K562 (cell line): ENCODE results near the gene VARS1. TPM values are rescaled to one million over a fixed set of nuclear protein-coding genes. Genes with fewer than 3 reads are reported as not detected.
A peak's percentile ranks its signal among the peaks of the same experiment; 100 is the strongest.

ENCODE experiments used
- ARHGAP35 ChIP-seq: fragments of 450-650 bp; IDR thresholded peaks from 2 replicates; pipeline ENCODE4 v1.6.1; 2018; ENCODE audit not compliant: partially characterized antibody
- CCAR2 ChIP-seq: fragments of 200-400 bp; formaldehyde crosslinking; IDR thresholded peaks from 2 replicates; pipeline ENCODE4 v1.6.1; 2017; ENCODE audit warnings: mild to moderate bottlenecking, low read depth, low read length
- CHCHD3 ChIP-seq: fragments of 250-450 bp; sonication (Bioruptor Pico); IDR thresholded peaks from 2 replicates; pipeline ENCODE4 v2.1.2; 2022; ENCODE audit warnings: mild to moderate bottlenecking
- DACH1 ChIP-seq: fragments of 450-650 bp; IDR thresholded peaks from 2 replicates; pipeline ENCODE4 v1.6.1; 2018; ENCODE audit not compliant: partially characterized antibody
- E2F4 ChIP-seq: sonication (generic); formaldehyde crosslinking; IDR thresholded peaks from 2 replicates; pipeline ENCODE4 v1.8.0; 2022; ENCODE audit warnings: mild to moderate bottlenecking, low read depth, missing genetic modification reagents
- HES1 ChIP-seq: fragments of 450-650 bp; IDR thresholded peaks from 2 replicates; pipeline ENCODE4 v1.6.1; 2016; ENCODE audit warnings: low read depth, mild to moderate bottlenecking, moderate library complexity
- KLF6 ChIP-seq: fragments of 250-450 bp; sonication (Bioruptor Pico); IDR thresholded peaks from 2 replicates; pipeline ENCODE4 v1.4.0; 2020; ENCODE audit warnings: mild to moderate bottlenecking, moderate library complexity, borderline replicate concordance
- LEF1 ChIP-seq: fragments of 450-650 bp; IDR thresholded peaks from 2 replicates; pipeline ENCODE4 v1.6.1; 2016; ENCODE audit warnings: mild to moderate bottlenecking
- MBD2 ChIP-seq: sonication (generic); IDR thresholded peaks from 2 replicates; pipeline ENCODE4 v1.6.1; 2016; ENCODE audit warnings: low read depth, borderline replicate concordance
- MLLT1 ChIP-seq, 2 experiments: fragments of 450-650 bp; IDR thresholded peaks; 2 replicates each; pipeline ENCODE4 v1.6.1; 2016
- PHF21A ChIP-seq: fragments of 450-650 bp; IDR thresholded peaks from 2 replicates; pipeline ENCODE4 v1.6.1; 2017; ENCODE audit warnings: low read depth, borderline replicate concordance
- POLR2AphosphoS5 ChIP-seq: IDR thresholded peaks from 2 replicates; pipeline ENCODE4 v1.6.1; 2011; ENCODE audit warnings: mild to moderate bottlenecking, low read depth, low read length, moderate library complexity; ENCODE audit not compliant: control insufficient read depth, insufficient read depth
- RBM22 ChIP-seq: fragments of 200-400 bp; formaldehyde crosslinking; IDR thresholded peaks from 2 replicates; pipeline ENCODE4 v1.6.1; 2018; ENCODE audit warnings: low read length, low read depth; ENCODE audit not compliant: poor library complexity, severe bottlenecking
- RBM34 ChIP-seq: fragments of 200-400 bp; formaldehyde crosslinking; IDR thresholded peaks from 2 replicates; pipeline ENCODE4 v1.6.1; 2018; ENCODE audit warnings: low read length, borderline replicate concordance; ENCODE audit not compliant: insufficient read depth
- RREB1 ChIP-seq: fragments of 250-450 bp; sonication (Bioruptor Pico); IDR thresholded peaks from 2 replicates; pipeline ENCODE4 v1.4.0; 2020
- SMC3 ChIP-seq: conservative IDR thresholded peaks from 2 replicates; pipeline ENCODE4 v1.6.1; 2011; ENCODE audit warnings: low read depth, low read length, improper control_type of control experiment; ENCODE audit not compliant: insufficient read depth
- SRF ChIP-seq, 2 experiments: fragments of 250-450, 450-650 bp in 1 of 2; sonication (Bioruptor Pico) in 1 of 2; sonication (generic) in 1 of 2; formaldehyde crosslinking; IDR thresholded peaks; 2 replicates each; pipeline versions ENCODE4 v1.5.0 to v1.5.1; 2020 to 2022; ENCODE audit warnings: mild to moderate bottlenecking in 1 of 2, missing genetic modification reagents in 1 of 2
- TAF1 ChIP-seq: IDR thresholded peaks from 2 replicates; pipeline ENCODE4 v1.6.1; 2011; ENCODE audit warnings: mild to moderate bottlenecking, low read length, moderate library complexity; ENCODE audit not compliant: insufficient read depth, control insufficient read depth, severe bottlenecking; ENCODE audit errors: extremely low read depth
- TAF7 ChIP-seq: fragments of 450-650 bp; IDR thresholded peaks from 2 replicates; pipeline ENCODE4 v1.6.1; 2016; ENCODE audit warnings: missing genetic modification characterization, missing compliant biosample characterization
- ZNF561 ChIP-seq: fragments of 450-650 bp; formaldehyde crosslinking; conservative IDR thresholded peaks from 2 replicates; pipeline ENCODE4 v1.4.0; 2020; ENCODE audit warnings: mild to moderate bottlenecking, moderate library complexity
- polyA plus RNA-seq, 8 experiments: library from polyadenylated mRNA; depleted of rRNA in 4 of 8; stranded (reverse) in 5 of 8; unstranded in 3 of 8; fragments of >200 nt; fragmentation: Nextera tagmentation in 2 of 8; fragmentation: Illumina TruSeq in 1 of 8; extraction: Ambion mirVana in 2 of 8; extraction: Trizol in 1 of 8; gene quantifications; 2 replicates each; pipeline versions ENCODE4 v1.2.1 to v1.2.3, GENCODE V29; 2011 to 2014; ENCODE audit warnings: inconsistent platforms in 1 of 8, missing spikeins in 1 of 8
- total RNA-seq, 7 experiments: library from RNA; depleted of rRNA in 6 of 7; stranded (reverse); fragments of >200 nt in 6 of 7; fragmentation: Illumina TruSeq in 2 of 7; extraction: Trizol in 2 of 7; gene quantifications; 2 replicates each; pipeline versions ENCODE4 v1.2.1 to v1.2.3, GENCODE V29; 2011 to 2021; ENCODE audit warnings: low replicate concordance in 1 of 7

VARS1 gene
- total and polyA plus RNA-seq, 9 of the 15 experiments (the other 6 are each of a cell fraction or from before 2014, with no cell fraction given), result 2.9 to 488 (median 130) TPM

- TF ChIP-seq MLLT1 (IDR thresholded peaks at IDR 0.05) (peak in 1 of 2 experiments; percentile 20; a peak in 1 of 4 replicates), MBD2 (no peak), ARHGAP35 (no peak), CCAR2 (no peak), TAF1 (peak; percentile 35), HES1 (no peak), SMC3 (0 out of 2 replicates have a peak, but pooled peaks have one; percentile 14), E2F4 (CRISPR knock-in tag) (no peak), LEF1 (0 out of 2 replicates have a peak, but pooled peaks have one; percentile 48), DACH1 (no peak), CHCHD3 (CRISPR knock-in tag) (no peak), PHF21A (no peak), RBM22 (no peak), ZNF561 (no peak), RREB1 (CRISPR knock-in tag) (no peak), TAF7 (peak; percentile 40), KLF6 (CRISPR knock-in tag) (no peak), SRF (CRISPR knock-in tag; IDR thresholded peaks at IDR 0.05) (no peak), POLR2AphosphoS5 (no peak), RBM34 (no peak)
Measured at GRCh38 chr6:31794294-31794865, 1.2 kb downstream of the VARS1 start (continued).
